ENCODE results near the gene KIF26B.

KIF26B gene

DNA sequence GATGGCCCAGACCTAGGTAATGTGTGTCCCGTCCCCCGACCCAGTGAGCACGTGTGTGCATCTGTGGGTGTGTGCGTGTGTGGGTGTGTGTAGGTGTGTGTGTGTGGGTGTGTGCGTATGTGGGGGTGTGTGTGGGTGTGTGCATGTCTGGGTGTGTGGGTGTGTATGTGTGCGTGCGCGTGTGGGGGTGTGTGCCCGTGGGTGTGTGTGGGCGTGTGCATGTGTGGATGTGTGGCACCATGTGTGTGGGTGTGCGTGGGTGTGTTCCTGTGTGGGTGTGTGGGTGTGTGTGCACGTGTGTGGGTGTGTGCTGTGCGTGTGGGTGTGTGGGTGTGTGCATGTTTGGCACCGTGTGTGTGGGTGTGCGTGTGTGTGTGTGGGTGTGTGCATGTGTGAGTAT is 309.5 kb downstream of the KIF26B start:
- DNase-seq (ENCODE audit: low spot score), result no peak

DNA sequence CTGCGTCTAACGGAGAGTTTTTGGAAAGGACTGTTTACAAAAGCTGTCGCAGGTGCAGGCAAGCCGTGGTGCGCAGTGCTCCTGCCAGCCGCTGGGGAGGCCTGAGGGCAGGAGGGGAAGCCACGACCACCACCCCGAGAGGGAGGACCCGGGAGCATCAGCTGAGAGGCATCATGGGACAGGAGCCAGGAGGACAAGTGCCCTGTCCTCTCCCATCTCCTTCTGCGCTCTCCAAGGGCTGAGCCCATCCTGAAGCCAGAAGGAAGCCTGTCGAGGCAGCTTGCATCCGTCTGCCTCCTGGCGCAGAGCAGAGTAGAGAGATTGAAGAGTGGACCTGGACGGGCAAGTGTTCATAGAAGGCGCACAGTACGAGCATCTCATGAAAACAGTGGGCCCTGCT is 310.9 kb downstream of the KIF26B start:
- no peak for DNase-seq (ENCODE audit: low spot score)

DNA sequence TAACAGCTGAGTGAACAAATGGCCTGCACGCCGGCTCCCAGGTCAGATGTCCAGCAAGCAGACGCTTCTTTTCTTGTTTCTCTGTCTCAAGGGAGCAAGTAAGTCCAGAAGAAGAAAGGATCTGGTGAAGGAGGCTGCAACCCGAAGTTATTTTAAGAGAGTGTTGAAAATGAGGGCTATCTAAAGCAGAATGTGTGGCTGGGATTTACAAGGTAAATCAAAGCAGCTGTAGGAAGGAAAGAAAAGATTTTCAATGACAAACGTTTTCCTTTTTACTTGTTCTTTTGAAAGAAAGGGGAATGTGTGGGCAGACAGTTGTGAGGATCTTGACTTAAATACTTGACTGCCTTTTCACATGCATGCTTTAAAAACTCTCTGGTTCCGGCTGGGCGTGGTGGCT is 311.5 kb downstream of the KIF26B start:
- no peak for DNase-seq (ENCODE audit: low spot score)

DNA sequence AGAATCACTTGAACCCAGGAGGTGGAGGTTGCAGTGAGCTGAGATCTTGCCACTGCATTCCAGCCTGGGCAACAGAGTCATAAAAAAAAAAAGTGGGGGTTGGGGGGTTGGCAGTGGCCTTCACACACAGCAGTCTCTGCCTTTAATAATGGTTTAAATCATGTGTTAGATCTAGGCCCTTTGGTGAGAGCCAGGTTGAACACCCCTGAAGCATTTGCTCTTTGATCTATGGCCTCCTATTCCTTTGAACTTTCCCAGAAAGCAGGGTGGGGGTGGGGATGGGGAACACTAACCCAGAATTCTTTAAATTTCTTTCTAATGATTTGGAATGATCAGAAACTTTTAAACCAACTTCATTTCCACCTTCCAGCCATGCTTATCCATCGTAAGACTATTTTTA is 313.0 kb downstream of the KIF26B start:
- DNase-seq (ENCODE audit: low spot score), result no peak

DNA sequence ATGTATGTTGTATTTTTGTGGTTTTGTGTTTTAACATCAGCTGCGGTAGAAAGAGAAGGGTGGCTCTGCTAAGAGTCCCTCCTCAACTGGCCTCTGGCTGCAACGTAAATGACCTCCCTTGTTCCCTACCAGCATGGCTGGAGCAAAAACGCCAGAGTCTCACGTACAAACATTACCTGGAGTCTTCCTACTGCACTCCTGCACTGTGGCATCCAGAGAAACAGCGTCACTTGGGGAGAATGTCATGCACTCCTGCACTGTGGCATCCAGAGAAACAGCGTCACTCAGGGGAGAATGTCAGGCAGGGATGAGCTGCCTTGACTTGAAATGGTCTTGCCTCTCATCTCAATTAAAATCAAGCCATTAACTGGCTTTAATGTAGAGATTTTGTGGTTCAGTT is 314.2 kb downstream of the KIF26B start:
- DNase-seq (ENCODE audit: low spot score), result no peak

DNA sequence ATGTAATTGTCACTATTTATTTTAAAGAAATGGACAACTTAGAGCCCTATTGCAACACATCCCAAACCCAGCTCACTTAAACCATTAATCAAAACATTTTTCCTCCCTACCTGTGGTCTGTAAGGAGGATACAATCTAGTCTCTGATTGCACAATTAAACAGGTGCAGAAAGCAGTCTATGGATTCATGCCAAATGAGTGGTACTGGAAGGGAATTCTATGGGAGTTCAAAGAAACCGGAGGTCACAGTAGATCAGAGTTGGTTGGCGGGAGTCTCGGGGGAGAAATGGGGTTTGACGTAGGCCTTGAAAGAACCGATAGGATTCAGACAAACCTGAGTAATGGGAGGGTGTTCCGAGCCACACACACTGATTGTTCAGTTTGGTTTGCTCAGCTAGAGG is 314.9 kb downstream of the KIF26B start:
- DNase-seq (ENCODE audit: low spot score), result no peak

DNA sequence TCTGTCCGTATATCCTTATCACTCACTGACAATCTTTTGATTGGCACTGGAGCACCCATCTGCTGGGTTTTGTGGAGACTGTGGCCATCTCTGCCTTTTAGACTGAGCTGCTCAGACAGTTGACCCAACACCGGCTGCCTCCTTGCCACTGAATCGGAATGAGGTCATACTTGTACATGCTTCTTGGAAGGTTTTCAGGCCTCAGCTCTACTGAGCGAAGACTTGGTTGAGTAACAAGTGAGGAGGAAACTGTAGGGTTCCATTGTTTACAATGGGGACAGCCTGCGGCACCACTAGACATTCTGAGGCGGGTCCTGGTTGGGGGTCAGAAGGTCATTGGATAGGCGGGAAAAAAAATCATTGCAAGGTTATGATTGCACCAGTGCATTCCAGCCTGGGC is 320.3 kb downstream of the KIF26B start:
- DNase-seq (ENCODE audit: low spot score), result no peak

DNA sequence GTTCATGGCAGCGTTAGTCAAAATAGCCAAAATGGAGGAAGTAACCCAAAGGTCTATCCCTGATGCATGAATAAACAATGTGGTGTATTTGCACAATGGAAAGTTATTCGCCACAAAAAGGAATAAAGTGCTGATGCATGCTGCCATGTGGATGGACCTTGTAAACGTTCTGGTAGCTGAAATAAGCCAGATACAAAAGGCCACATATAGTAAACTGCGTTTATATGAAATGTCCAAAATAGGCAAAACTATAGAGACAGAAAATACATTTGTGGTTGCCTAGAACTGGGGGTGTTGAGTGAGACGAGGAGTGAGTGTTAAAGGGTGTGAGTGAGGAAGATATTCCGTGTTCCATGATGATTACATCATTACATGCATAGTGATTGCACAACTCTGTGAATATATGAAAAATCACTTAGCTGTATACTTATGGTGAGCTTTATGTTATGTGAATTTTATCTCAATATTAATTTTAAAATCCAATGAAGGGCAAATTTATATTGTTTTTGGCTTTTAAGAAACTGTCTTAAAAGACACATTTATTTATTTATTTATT is 321.3 kb downstream of the KIF26B start:
- DNase-seq (ENCODE audit: low spot score), result no peak

DNA sequence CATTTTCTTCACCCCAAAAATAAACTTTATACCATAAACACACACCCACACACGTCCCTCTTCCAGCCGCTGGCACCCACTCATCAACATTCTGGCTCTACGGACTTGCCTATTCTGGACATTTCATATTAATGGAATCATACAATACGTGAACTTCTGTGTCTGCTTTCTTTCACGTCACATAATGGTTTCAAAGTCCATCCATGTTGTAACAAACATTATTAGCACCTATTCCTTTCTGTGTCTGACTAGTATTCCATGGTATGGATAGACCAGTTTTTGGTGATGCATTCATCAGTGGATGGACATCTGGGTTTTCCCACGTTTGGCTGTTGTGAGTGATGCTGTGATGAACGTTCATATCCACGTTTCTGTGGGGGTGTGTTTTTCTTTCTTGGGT is 323.2 kb downstream of the KIF26B start:
- no peak for DNase-seq (ENCODE audit: low spot score)

DNA sequence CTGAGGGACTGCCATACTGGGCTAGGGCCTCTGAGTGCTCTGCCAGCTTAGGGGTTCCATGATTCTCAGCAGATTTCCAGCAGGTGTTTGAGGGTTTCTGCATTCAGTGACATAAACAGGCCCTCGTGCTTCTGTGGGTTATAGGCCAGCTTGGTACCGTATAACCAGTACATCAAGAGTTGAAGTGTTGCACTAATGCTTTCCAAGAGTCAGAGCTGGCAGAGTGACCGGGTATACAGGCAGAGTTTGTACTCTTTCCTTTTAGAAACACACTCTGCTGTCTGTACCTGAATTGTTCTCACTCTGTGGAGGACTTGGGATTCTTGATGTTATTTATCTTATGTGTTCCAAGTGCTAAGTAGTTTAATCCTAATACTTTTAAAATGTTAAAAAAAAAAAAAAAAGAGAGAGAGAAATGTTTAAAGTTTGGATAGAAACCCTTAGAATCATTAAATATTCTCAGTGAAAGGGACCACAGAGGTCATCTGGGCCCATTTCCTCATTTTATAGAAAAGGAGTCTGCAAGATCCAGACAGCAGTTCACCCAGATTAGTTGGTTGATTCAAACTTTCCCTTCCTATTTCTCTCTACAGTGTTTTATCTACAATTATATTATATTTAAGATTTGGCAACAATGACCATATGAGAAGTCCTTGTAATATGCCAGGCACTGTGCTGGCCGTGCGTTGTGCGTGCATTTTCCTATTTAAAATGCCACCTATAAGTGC is 325.8 kb downstream of the KIF26B start:
- DNase-seq (ENCODE audit: low spot score), result no peak

DNA sequence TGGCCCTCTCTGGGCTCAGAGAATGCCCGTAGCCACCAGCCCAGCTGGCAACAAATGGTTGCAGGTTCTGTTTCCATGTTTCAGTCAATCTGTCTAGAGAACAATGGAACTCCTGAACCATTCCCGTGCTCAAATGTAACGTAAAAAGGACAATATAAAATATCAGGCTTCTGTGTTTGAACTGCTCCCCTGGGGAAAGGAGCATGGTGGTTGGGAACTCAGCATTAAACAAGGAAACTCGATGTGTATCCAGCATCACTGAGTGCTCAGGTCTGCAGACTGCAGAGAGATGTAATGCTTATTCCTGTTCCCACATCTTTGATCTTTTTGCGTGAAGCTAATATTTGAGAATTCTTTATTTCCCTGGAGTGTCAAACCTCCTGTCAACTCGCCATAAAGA is 326.5 kb downstream of the KIF26B start:
- no peak for DNase-seq (ENCODE audit: low spot score)

DNA sequence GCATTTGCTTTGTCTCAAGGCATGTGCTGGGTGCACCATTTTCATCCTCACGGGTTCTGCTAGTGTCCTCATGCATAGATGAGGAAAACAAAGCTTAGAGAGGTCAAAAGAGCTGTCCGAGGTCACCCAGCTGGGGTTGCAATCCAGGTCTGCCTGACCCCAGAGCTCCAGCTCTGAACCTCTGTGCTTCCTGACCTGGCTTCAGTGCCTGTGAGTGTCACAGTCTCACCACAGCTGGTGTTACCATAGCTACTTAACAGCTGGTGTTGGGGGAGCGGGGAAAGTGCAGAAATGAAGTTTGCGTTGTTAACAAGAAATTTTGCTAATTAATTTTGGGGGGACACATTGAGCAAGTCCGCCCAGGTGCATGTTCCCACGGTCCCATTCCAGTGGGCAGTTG is 328.5 kb downstream of the KIF26B start:
- no peak for DNase-seq (ENCODE audit: low spot score)

DNA sequence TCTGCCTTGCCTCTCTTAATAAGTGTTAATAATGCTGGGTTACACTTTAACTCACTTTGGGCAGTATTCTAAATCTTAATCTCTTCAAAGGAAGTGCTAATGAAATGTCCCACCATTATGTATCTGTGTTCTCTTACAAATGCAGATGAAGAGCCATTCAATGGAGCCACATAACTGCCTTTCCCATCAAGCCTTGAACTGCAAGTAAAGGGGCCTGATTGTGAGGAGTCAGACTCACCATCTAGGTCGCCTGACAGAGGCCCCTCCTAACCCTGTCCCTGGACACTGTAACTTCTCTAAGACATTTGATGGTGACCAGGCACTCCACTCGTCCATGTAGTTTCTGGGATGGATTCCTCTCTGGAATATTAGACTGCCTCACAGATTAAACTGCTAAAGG is 329.4 kb downstream of the KIF26B start:
- DNase-seq (ENCODE audit: low spot score), result no peak

DNA sequence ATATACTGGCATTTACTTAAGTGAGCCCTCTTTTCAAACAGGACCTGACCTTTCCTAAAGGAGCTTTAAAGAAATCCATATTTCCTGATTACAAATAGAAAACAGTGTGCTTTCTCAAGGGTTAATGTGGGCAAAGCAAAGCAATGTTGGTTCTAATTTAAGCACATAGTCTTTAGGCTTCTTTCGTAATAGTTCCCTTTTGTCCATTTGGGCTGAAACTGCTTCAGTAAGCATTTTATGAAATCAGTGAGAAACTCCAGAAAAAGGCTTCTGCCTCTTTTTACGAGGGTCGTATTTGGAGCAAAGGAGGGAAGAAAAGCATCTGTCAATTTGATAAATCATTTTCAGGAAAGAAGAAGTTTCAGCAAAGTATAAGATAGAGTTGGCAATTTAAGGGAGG is 331.2 kb downstream of the KIF26B start:
- no peak for DNase-seq (ENCODE audit: low spot score)

DNA sequence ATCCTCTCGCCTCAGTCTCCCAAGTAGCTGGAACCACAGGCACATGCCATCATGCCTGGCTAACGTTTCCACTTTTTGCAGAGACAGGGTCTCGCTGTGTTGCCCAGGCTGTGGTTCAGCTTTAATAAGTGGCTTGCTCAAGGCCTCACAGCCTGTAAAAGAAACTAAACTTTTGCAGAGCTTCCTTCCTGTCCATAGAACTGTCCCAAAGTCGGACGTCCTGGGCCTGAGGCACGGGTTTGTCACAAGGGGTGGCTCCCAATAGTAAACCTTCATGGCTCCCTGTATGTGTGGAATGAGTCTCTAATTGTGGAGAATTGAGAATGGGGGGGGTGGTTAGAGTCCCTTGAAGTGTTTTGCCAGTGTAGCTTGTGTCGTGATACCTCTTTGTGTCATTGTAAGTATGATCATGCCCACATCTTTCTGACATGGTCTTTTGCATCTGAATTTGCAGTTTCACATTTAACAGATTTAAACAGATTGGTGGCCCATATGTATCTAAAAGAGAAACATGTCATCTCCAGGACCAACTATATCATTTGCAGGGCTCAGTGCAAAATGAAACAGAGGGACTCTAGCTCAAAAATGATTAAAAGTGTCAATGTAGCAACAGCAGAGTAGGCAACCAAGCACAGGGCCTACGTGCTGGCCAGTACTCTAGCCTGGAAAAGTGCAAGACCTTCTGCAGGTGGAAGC is 332.1 kb downstream of the KIF26B start:
- no peak for DNase-seq (ENCODE audit: low spot score)

DNA sequence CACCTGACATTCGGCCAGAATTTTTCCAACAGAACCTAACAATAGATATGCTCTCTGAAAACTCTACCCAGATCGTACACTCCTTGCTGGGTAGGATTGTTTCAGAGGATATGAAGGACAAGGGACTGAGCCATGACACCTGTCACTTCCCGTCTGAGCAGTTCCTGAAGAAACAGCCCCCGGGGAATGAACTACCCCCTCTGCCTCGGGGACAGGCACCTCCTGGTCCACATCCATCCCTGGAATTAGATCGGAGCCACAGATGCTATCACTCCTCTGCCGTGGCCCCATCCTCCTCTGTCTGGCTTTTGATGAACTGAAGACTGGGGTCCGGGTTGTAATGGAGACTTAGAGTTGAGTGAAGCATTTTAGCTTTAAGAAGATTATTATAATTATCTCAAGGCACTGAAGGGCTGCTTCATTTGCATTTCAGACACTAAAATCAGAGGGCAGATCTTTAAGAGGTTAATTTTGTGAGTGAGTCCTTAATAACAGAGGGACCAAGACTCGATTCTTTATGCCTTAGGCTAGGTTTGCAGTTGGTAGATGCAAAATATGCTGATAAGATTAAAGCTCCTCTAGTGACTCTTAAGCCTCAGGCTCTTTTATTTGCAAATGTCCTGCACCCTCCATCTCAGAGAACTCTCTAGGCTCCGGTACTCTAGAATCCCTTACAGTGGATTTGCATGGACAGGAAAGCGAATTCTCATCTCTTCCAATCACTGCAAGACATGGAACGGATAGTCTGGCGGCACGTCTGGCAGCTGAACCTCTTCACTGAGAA is 333.8 kb downstream of the KIF26B start:
- DNase-seq (ENCODE audit: low spot score), result no peak

DNA sequence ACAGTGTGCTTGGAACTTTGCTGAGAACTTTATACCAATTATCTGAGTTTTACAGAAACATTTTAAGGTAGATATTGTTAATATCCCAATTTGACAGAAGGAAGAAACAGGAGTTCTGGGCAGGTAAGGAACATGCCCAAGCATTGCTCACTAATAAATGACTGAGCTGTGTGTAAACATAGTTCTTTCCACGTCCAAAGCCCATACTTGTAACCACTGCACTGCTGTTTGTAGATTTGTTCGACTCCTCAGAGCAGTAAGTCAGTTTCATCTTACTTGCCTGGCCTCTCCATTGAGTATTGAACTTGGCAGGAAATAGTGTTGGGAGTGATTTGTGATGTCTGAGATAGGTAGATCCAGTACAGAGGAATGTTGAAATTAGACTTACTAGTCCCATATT is 335.1 kb downstream of the KIF26B start:
- DNase-seq (ENCODE audit: low spot score), result no peak

DNA sequence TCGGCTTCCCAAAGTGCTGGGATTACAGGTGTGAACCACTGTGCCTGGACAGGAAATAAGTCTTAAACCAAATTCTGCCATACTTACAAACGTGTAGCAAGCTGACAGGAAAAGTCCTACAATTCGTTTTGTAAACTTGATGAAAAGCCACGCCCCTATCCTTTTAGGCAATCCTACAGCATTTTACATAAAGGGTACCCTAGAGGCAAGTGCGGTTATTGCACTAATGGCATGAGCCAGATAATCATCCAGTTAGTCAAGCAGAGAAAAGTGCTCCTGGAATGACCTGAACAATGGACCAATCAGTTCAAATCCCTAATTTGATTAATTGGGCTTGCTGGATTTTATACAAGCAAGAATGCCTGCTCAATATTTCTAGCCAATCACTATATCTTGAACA is 338.2 kb downstream of the KIF26B start:
- no peak for DNase-seq (ENCODE audit: low spot score)

DNA sequence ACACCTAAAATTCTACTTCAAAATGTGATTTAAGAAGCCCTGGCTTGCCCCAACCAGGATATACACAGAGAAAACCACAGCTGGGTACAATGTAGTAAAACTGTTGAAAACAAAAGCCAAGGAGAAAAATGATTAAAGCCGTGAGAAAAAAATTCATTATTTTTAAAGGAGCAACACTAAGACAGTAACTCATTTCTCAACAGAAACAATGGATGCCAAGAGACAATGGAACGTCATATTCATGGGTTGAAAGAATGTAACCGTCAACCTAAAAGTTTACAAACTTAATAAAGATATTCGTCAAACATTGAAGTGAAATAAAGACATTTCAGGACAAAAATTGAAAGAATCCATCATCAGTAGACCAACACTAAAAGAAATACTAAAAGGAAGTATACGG is 340.9 kb downstream of the KIF26B start:
- no peak for DNase-seq (ENCODE audit: low spot score)

DNA sequence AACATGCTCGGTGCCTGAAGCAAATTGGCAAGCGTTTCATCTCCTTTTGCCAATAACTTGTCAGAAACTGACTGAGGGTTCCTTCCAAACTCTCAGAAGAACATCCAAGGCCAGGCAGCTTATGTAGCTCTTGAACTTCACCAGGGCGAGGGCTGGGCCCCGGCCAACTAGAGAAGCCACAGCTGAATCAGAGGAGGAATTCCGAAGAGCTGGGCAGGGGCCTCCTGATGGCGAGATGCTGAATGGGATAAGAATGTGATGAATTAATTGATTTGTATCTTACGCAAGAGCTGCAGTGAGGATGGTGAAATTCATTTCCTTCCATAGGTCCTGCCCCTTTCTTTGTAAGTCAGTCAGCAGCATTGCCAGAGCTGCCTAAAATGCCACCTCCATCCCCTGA is 345.8 kb downstream of the KIF26B start:
- DNase-seq (ENCODE audit: low spot score), result no peak

DNA sequence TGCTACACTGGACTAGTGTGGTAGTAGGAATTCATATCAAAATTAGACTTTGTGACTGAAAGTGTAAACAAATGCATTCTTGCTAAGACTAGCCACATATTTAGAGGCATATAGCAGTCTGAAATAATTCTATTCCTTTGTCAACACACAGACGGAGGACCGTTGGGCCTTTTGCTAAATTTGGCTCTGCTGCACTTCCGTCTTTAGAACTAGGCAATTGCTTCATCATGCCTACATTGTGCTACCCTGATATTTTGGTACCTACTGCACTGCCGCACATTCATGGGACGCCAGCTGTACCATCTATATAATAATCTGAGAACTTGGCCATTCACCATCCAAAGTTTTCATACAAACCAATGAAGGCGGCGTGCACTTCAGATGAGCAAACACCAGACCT is 346.8 kb downstream of the KIF26B start:
- no peak for DNase-seq (ENCODE audit: low spot score)

DNA sequence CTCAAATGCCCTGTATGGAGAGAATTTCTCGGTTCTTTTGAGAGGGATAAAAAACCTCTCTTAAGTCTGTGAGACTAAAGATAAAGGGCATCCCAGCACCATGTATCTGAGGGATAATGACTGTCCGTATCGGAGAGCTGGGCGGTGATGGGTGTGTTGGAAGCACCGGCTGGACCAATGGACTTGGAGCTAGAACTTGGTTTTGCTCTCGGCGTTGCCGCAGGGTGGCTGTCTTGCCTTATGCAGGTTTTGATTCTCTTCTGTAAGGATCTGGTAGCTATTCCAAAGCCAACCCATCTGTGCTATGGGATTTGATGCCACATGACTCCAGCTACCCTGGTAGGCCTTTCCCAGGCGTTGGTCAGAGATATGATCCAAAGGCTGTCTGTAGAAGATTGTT is 348.8 kb downstream of the KIF26B start:
- peak; percentile 66 for DNase-seq (ENCODE audit: low spot score)

DNA sequence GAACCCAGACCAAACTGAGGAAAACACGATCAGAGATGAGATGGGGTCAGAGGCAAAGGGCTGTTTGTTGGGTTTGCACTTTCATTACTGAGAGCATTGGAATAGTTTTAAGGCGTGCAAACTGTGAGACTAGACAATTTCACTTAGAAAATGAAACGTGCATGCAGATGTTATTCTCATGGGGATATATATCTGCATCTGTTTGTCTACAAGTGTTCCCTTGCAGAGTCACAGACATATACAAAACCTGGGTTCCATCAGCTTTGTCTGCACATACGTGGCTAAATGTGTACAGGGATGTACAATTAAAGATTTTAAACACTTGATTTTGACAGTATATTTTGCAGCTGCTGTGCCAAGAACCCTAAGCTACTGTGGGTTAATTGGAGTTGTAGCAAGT is 355.4 kb downstream of the KIF26B start:
- no peak for DNase-seq (ENCODE audit: low spot score)
